VCaP (cell line): ENCODE measurements around the gene FBN1.

ENCODE experiments used
- H3K27ac ChIP-seq: fragments of 450-650 bp; 2 replicates; pipeline ENCODE4 v1.5.1; 2017
- TF ChIP-seq, protein P1 (sequence below): fragments of 450-650 bp; conservative IDR thresholded peaks from 2 replicates; pipeline ENCODE4 v1.5.1; 2017; ENCODE audit warnings: mild to moderate bottlenecking, moderate library complexity

FBN1 gene

DNA sequence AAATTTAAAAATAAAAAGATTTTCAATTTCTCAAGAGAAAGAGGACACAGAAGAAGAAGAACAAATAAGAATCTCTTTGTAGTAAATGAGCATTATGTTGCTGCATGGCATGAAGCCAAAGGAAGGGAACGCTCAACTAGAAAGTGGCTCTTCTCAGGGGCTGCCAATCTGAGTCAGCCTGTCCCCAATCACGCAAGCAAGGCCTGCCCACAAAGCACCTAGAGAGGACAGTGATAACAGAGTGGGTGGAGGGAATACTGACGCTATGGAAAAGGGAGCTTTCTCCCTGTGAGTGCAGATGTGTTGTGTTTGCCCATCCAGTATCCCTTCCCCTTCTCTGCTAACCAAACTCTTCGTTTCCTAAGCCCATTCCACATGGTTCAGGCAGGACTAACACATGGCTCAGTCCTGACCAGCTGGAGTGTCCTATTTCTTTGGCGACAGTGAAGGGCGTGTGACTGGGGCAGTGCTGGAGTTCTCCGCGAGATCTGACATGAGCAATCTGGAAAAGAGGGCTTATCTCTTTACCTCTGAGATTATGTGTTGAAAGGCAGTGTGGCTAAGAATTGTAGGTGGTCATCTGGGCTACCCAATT lies 14.2 kb downstream of the FBN1 start:
- TF ChIP-seq, protein P1, sequence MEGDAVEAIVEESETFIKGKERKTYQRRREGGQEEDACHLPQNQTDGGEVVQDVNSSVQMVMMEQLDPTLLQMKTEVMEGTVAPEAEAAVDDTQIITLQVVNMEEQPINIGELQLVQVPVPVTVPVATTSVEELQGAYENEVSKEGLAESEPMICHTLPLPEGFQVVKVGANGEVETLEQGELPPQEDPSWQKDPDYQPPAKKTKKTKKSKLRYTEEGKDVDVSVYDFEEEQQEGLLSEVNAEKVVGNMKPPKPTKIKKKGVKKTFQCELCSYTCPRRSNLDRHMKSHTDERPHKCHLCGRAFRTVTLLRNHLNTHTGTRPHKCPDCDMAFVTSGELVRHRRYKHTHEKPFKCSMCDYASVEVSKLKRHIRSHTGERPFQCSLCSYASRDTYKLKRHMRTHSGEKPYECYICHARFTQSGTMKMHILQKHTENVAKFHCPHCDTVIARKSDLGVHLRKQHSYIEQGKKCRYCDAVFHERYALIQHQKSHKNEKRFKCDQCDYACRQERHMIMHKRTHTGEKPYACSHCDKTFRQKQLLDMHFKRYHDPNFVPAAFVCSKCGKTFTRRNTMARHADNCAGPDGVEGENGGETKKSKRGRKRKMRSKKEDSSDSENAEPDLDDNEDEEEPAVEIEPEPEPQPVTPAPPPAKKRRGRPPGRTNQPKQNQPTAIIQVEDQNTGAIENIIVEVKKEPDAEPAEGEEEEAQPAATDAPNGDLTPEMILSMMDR: no peak
- H3K27ac ChIP-seq: no peak overlapping the region

DNA sequence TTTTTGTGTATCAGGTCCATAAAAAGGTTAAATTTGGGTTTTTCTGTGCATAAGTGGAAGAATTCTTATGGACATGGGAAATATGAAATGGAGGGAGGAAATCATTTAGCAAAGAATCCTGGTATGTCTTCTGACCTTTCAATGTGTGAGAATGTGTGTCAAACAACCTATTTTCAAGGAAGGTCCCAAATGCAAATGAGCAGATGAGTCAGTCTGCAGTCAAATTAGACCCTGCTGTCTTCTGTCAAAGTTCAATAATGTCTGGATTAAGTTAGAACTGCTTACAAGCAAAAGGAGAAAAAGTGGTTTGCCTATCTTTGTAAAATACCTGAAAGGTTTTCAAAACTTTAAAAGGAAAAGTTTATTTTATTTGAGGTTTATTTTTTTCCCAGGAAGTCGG lies 15.3 kb downstream of the FBN1 start:
- no peak overlapping the region for H3K27ac ChIP-seq
- TF ChIP-seq, protein P1: no peak

DNA sequence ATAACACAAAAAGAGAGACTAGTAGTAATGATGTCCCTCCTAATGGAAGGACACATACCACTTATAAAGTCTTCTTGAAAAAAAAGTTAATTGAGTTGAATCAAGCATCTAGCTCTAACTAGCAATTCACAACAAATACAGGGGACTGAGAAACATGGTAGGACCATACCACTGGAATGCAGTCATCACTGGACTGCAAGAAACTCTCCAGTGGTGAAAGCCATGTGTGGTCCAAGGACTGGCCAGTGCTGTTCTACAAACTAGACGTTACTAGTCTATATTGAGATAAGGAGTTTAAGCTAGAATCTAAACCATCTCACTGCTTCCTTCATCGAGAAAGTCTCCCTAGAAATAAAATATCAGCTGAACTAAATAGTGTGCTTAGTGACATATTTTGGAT lies 16.7 kb downstream of the FBN1 start:
- no peak overlapping the region for H3K27ac ChIP-seq
- TF ChIP-seq, protein P1: no peak

GRCh38 chr15:48627260-48627940 lies 18.1 kb downstream of the FBN1 start:
- TF ChIP-seq, protein P1: no peak
- H3K27ac ChIP-seq: no peak overlapping the region

DNA sequence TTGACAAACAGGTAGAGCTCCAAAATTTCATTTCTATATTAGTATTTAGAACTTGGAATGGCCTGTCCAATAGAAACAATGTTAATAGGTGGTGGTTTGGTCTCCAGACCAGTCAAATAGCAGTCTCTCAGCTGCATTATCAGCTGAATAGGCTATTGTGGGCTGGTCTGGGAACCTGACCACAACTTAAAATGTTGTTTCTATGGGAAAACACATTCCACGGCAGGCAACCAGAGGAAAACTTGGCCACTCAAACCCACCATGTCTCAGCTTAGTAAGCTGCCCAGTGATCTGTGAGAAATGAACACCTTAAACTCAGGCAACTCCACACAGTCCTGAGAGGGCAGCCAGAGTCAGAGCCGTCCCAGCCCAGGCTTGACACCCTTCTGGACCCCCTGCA lies 20.4 kb downstream of the FBN1 start:
- no peak overlapping the region for H3K27ac ChIP-seq
- TF ChIP-seq, protein P1: no peak

DNA sequence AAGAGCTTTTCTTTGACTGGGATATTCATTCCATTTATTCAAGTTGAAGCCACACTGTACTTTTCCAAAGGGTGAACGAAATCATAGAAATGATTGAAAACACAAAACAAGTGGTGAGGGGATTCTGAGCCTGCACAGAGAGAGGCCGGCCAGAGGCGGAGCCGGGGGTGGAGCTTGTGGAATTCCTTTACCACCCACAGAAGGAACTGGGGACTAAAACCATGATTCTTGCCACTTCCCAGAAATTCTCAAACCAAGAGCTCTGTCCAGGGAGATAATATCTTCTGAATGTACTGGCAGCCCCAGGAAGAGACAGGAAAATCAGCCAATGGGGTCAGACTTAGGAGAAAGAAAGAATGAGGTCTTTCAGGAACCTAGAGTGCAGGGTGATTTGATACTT lies 20.8 kb downstream of the FBN1 start:
- H3K27ac ChIP-seq: no peak overlapping the region
- TF ChIP-seq, protein P1: no peak

- H3K27ac ChIP-seq: no peak overlapping the region
- TF ChIP-seq, protein P1: no peak
These were observed 22.1 kb downstream of the FBN1 start for GRCh38 chr15:48623456-48623855.
